Endodermal cell (in vitro differentiated cells): ENCODE data around the gene CKAP4. TPM values are rescaled to one million over a fixed set of nuclear protein-coding genes. Genes with fewer than 3 reads are reported as not detected.

Experiments used
- DNase-seq: peaks from one replicate; pipeline ENCODE4 v3.0.0-alpha.2; 2017
- H3K27ac ChIP-seq: 2 replicates; pipeline ENCODE4 v1.5.1; 2013; ENCODE audit warnings: mild to moderate bottlenecking, low read depth, low read length, moderate library complexity
- H3K27me3 ChIP-seq: 2 replicates; pipeline ENCODE4 v1.6.1; 2013; ENCODE audit warnings: mild to moderate bottlenecking, low read length, moderate library complexity; ENCODE audit not compliant: insufficient read depth, control insufficient read depth, poor library complexity, severe bottlenecking
- H3K36me3 ChIP-seq: 2 replicates; pipeline ENCODE4 v1.7.0; 2013; ENCODE audit warnings: mild to moderate bottlenecking, low read length, moderate library complexity; ENCODE audit not compliant: control insufficient read depth, insufficient read depth
- H3K4me1 ChIP-seq: one replicate; pipeline ENCODE4 v1.7.0; 2013; ENCODE audit warnings: low read length; ENCODE audit not compliant: control insufficient read depth, insufficient read depth
- H3K4me3 ChIP-seq: 2 replicates; pipeline ENCODE4 v1.5.1; 2013; ENCODE audit warnings: mild to moderate bottlenecking, low read length, moderate library complexity
- H3K9ac ChIP-seq: 2 replicates; pipeline ENCODE4 v1.6.1; 2013; ENCODE audit warnings: mild to moderate bottlenecking, low read length, moderate library complexity; ENCODE audit not compliant: poor library complexity, severe bottlenecking; ENCODE audit errors: extremely low read depth
- H3K9me3 ChIP-seq: 2 replicates; pipeline ENCODE4 v1.6.1; 2013; ENCODE audit warnings: mild to moderate bottlenecking, low read length, moderate library complexity; ENCODE audit not compliant: control insufficient read depth
- H3K27ac Mint-ChIP-seq: 2 replicates; pipeline ENCODE4 v1.8.0; 2020; ENCODE audit warnings: mixed read lengths
- H3K27me3 Mint-ChIP-seq: 2 replicates; pipeline ENCODE4 v1.8.0; 2021; ENCODE audit warnings: mild to moderate bottlenecking, mixed read lengths; ENCODE audit not compliant: insufficient read depth
- H3K36me3 Mint-ChIP-seq: 2 replicates; pipeline ENCODE4 v1.8.0; 2020; ENCODE audit warnings: low read depth, mixed read lengths
- H3K4me1 Mint-ChIP-seq: 2 replicates; pipeline ENCODE4 v1.8.0; 2020; ENCODE audit warnings: mixed read lengths
- H3K4me3 Mint-ChIP-seq: 2 replicates; pipeline ENCODE4 v1.8.0; 2020; ENCODE audit warnings: mild to moderate bottlenecking, moderate library complexity, mixed read lengths
- H3K9me3 Mint-ChIP-seq: 2 replicates; pipeline ENCODE4 v1.8.0; 2020; ENCODE audit warnings: mild to moderate bottlenecking, mixed read lengths
- CTCF ChIP-seq: fragments of 200-600 bp; sonication (generic); conservative IDR thresholded peaks from 2 replicates; pipeline ENCODE4 v1.5.0; 2021; ENCODE audit warnings: antibody characterized with exemption, mild to moderate bottlenecking
- WGBS, 2 experiments: methylation state at CpG; one replicate each; pipeline versions ENCODE4 v1.1.5 to v1.1.7; 2013; ENCODE audit warnings: missing lambda C conversion rate in 2 of 2, mixed read lengths in 1 of 2; ENCODE audit not compliant: insufficient coverage in 1 of 2, insufficient read length in 1 of 2; 5-methylcytosine and 5-hydroxymethylcytosine counted together
- total RNA-seq, 2 donors: library from RNA; stranded (reverse); fragmentation: NEBNext Ultra II Directional in 1 of 2; extraction: Animal tissue kit (Norgen Biotek cat#: 25700) in 1 of 2; gene quantifications; 2 replicates in 1 of 2; 3 replicates in 1 of 2; pipeline ENCODE4 v1.2.1, GENCODE V29; 2021

The CKAP4 gene
- total RNA-seq, 2 donors from 2014 or later: 88.9 to 93.3 TPM

GRCh38 chr12:106292339-106292738 lies 44.5 kb upstream of the CKAP4 start:
- Histone ChIP-seq H3K27ac (no peak overlapping the region), H3K9me3 (no peaks in the 10 kb centered on the region), H3K27me3 (no peaks in the 10 kb centered on the region), H3K4me3 (no peak overlapping the region), H3K9ac (no peak overlapping the region), H3K36me3 (no peaks in the 10 kb centered on the region), H3K4me1 (no peaks in the 10 kb centered on the region)
- Mint-ChIP-seq H3K9me3 (no peaks in the 10 kb centered on the region), H3K27me3 (no peaks in the 10 kb centered on the region), H3K4me3 (no peak overlapping the region), H3K27ac (no peak overlapping the region), H3K36me3 (no peaks in the 10 kb centered on the region), H3K4me1 (no peaks in the 10 kb centered on the region)
- peak; percentile 25 for DNase-seq
- no peak for TF ChIP-seq CTCF
- 91 to 94% methylated on average over 4 of the region's 5 CpGs for WGBS, 2 experiments

- Mint-ChIP-seq H3K36me3 (no peaks in the 10 kb centered on the region), H3K4me3 (no peak overlapping the region), H3K27me3 (no peaks in the 10 kb centered on the region), H3K27ac (no peak overlapping the region), H3K9me3 (no peaks in the 10 kb centered on the region), H3K4me1 (no peaks in the 10 kb centered on the region)
- Histone ChIP-seq H3K4me3 (no peak overlapping the region), H3K27me3 (no peaks in the 10 kb centered on the region), H3K9ac (no peak overlapping the region), H3K36me3 (no peaks in the 10 kb centered on the region), H3K9me3 (no peaks in the 10 kb centered on the region), H3K4me1 (no peaks in the 10 kb centered on the region), H3K27ac (no peak overlapping the region)
- 94 to 98% methylated on average over 4 to 5 of the region's 5 CpGs for WGBS, 2 experiments
- no peak for DNase-seq
- no peak for TF ChIP-seq CTCF
These were observed 43.5 kb upstream of the CKAP4 start for GRCh38 chr12:106291342-106291741.

- Mint-ChIP-seq H3K9me3 (no peaks in the 10 kb centered on the region), H3K27ac (no peak overlapping the region), H3K4me1 (no peaks in the 10 kb centered on the region), H3K27me3 (no peaks in the 10 kb centered on the region), H3K36me3 (no peaks in the 10 kb centered on the region), H3K4me3 (no peak overlapping the region)
- no peak for TF ChIP-seq CTCF
- Histone ChIP-seq H3K4me1 (no peaks in the 10 kb centered on the region), H3K9ac (no peak overlapping the region), H3K36me3 (no peaks in the 10 kb centered on the region), H3K27me3 (no peaks in the 10 kb centered on the region), H3K4me3 (no peak overlapping the region), H3K9me3 (no peaks in the 10 kb centered on the region), H3K27ac (no peak overlapping the region)
- 92 to 100% methylated on average over 1 to 2 of the region's 2 CpGs for WGBS, 2 experiments
- no peak for DNase-seq
These were observed 42.8 kb upstream of the CKAP4 start for GRCh38 chr12:106290666-106291065.
